ENCODE results near the gene ADORA1. TPM values are rescaled to one million over a fixed set of nuclear protein-coding genes. Genes with fewer than 3 reads are reported as not detected.

Gene ADORA1
- total RNA-seq, 1 donor from 2014 or later: 0.14 TPM

- H3K27ac Mint-ChIP-seq: no peak within 1 kb of the TSS
- H3K4me1 Mint-ChIP-seq (ENCODE audit: low read depth): no peaks in the 10 kb centered on the region
- DNase-seq (ENCODE audit: low spot score, unreplicated experiment): no peak
- H3K27me3 Mint-ChIP-seq: peaks cover 54% of the 10 kb centered on the region
- H3K36me3 Mint-ChIP-seq (ENCODE audit: insufficient read depth): no peaks in the 10 kb centered on the region
- H3K9me3 Mint-ChIP-seq (ENCODE audit: low read depth): no peaks in the 10 kb centered on the region
- TF ChIP-seq, protein P1, sequence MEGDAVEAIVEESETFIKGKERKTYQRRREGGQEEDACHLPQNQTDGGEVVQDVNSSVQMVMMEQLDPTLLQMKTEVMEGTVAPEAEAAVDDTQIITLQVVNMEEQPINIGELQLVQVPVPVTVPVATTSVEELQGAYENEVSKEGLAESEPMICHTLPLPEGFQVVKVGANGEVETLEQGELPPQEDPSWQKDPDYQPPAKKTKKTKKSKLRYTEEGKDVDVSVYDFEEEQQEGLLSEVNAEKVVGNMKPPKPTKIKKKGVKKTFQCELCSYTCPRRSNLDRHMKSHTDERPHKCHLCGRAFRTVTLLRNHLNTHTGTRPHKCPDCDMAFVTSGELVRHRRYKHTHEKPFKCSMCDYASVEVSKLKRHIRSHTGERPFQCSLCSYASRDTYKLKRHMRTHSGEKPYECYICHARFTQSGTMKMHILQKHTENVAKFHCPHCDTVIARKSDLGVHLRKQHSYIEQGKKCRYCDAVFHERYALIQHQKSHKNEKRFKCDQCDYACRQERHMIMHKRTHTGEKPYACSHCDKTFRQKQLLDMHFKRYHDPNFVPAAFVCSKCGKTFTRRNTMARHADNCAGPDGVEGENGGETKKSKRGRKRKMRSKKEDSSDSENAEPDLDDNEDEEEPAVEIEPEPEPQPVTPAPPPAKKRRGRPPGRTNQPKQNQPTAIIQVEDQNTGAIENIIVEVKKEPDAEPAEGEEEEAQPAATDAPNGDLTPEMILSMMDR (IDR thresholded peaks at IDR 0.05; ENCODE audit: unreplicated experiment): no peak
- no peak within 1 kb of the TSS for H3K4me3 Mint-ChIP-seq (ENCODE audit: low read depth)
These were observed 41.8 kb upstream of the ADORA1 start, which contains the start of gene MYOG for GRCh38 chr1:203085528-203086406. Gene MYOG (minus strand): TSS chr1:203086012. CDS start chr1:203085961, 51 bp downstream.

DNA sequence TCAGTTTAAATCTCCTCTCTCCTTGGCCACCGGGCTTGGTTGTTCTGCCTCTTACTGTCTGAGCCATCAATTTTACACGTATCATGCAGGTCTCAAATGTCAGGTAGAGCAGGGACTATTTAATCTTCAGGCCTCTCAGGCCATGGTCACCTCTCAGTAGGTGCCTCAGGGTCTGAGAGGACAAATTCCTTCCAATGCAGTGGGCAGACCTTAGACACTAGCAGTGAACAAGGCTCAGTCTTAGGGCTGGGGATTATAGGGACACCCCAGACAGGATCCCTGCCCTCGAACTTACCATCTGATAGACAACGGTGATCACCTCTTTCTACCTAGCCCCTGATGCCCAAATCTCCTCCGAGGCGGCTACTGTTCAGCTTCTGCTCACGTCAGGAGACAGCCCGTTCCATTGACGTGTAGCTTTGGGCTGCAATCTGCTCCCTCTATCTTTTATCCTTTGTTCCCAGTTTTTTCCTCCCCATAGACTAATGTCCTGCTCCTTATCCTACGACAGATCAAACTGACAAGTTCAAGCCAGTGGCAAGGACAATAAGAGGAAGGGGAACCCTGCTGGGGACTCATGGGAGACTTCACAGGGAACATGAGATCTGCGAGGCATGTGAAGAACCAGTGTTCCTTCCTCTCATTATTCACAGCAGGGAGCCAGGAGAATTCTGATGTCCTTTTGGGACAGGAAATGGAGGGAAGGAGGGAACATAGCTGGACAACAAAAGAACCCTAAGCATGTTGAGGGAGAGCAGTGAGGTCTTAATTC, 40.3 kb upstream of the ADORA1 start:
- peaks cover 45% of the 10 kb centered on the region for H3K27me3 Mint-ChIP-seq
- TF ChIP-seq, protein P1 (IDR thresholded peaks at IDR 0.05; ENCODE audit: unreplicated experiment): no peak
- H3K27ac Mint-ChIP-seq: no peak overlapping the region
- DNase-seq (ENCODE audit: low spot score, unreplicated experiment): no peak
- H3K36me3 Mint-ChIP-seq (ENCODE audit: insufficient read depth): no peaks in the 10 kb centered on the region
- H3K9me3 Mint-ChIP-seq (ENCODE audit: low read depth): no peaks in the 10 kb centered on the region
- H3K4me1 Mint-ChIP-seq (ENCODE audit: low read depth): no peaks in the 10 kb centered on the region
- H3K4me3 Mint-ChIP-seq (ENCODE audit: low read depth): no peak overlapping the region

DNA sequence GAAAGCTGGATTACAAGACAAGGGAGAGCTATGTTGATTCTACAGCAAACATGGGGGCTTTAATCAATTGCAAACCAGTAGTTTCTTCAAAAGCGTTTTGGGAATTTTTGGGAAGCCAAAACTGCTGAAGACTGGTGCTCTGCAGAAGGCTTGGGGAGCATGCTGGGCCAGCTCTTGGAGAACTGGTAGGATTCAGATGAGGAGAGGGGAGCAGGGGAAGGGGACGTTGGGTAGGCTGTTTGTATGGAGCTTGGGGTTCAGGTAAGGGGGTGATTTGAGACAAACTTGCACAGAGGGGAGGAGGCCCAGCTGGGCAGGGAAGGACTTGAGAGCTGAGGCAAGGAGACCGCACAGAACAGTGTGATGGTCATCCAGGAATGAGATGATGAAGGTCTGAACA, 39.1 kb upstream of the ADORA1 start:
- H3K9me3 Mint-ChIP-seq (ENCODE audit: low read depth): no peaks in the 10 kb centered on the region
- TF ChIP-seq, protein P1 (IDR thresholded peaks at IDR 0.05; ENCODE audit: unreplicated experiment): no peak
- no peaks in the 10 kb centered on the region for H3K36me3 Mint-ChIP-seq (ENCODE audit: insufficient read depth)
- peaks cover 41% of the 10 kb centered on the region for H3K27me3 Mint-ChIP-seq
- no peak for DNase-seq (ENCODE audit: low spot score, unreplicated experiment)
- H3K4me3 Mint-ChIP-seq (ENCODE audit: low read depth): no peak overlapping the region
- H3K4me1 Mint-ChIP-seq (ENCODE audit: low read depth): no peaks in the 10 kb centered on the region
- H3K27ac Mint-ChIP-seq: no peak overlapping the region

GRCh38 chr1:203089001-203089650, 38.4 kb upstream of the ADORA1 start:
- TF ChIP-seq, protein P1 (IDR thresholded peaks at IDR 0.05; ENCODE audit: unreplicated experiment): no peak
- Mint-ChIP-seq H3K27me3 (peaks cover 38% of the 10 kb centered on the region), H3K36me3 (ENCODE audit: insufficient read depth) (no peaks in the 10 kb centered on the region), H3K4me3 (ENCODE audit: low read depth) (no peak overlapping the region), H3K4me1 (ENCODE audit: low read depth) (no peaks in the 10 kb centered on the region), H3K27ac (no peak overlapping the region), H3K9me3 (ENCODE audit: low read depth) (no peaks in the 10 kb centered on the region)
- DNase-seq (ENCODE audit: low spot score, unreplicated experiment): no peak

DNA sequence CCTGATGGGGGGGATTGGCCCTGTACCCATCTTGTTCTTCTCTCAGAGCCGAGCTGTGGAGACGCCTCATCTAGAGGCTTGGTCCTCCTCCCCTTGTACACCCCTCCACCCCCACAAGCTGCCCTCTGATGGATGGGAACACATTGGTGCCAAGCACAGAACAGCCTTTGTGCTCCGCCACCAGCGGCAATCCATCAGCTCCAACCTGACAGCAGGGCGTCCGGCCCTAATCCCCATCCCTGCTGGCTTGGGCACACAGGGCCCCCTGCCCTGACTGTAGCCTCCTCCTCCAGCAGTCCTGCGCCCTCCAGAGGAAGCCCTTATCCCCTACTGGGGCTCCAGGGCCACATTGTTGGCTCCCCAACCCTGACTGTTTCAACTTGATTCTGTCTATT, 37.9 kb upstream of the ADORA1 start:
- TF ChIP-seq, protein P1 (IDR thresholded peaks at IDR 0.05; ENCODE audit: unreplicated experiment): no peak
- Mint-ChIP-seq H3K27me3 (peaks cover 38% of the 10 kb centered on the region), H3K36me3 (ENCODE audit: insufficient read depth) (no peaks in the 10 kb centered on the region), H3K9me3 (ENCODE audit: low read depth) (peaks cover 5% of the 10 kb centered on the region), H3K4me3 (ENCODE audit: low read depth) (no peak overlapping the region), H3K27ac (no peak overlapping the region), H3K4me1 (ENCODE audit: low read depth) (no peaks in the 10 kb centered on the region)
- no peak for DNase-seq (ENCODE audit: low spot score, unreplicated experiment)

Measured in progenitor cell of endocrine pancreas (in vitro differentiated cells).